ENCODE results near the gene HEXIM1. TPM values are rescaled to one million over a fixed set of nuclear protein-coding genes. Genes with fewer than 3 reads are reported as not detected.

The HEXIM1 gene
- total RNA-seq, 1 experiment from 2014 or later = 59.1 TPM

DNA sequence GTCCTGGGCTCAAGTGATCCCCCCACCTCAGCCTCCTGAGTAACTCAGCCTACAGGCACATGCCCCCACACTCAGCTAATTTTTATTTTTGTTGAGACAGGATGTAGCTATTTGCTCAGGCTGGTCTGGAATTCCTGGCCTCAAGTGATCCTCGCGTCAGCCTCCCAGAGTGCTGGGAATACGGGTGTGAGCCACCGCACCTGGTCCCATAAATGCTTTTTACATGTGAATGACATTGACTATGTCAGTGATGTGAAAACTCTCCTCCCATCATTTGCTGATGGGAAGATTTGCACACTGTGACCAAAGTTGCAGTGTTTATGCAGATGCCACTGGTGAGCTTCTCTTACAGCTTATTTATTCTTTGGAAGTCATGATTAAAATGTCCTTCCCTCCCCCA, 30.9 kb upstream of the HEXIM1 start:
- Histone ChIP-seq H3K4me1 (ENCODE audit: control insufficient read depth, insufficient read depth, low read length) (peaks cover 3% of the 10 kb centered on the region), H3K9me3 (ENCODE audit: control insufficient read depth, insufficient read depth, low read depth, low read length) (no peaks in the 10 kb centered on the region), H3K27me3 (ENCODE audit: control insufficient read depth, insufficient read depth, low read length) (no peaks in the 10 kb centered on the region), H3K4me3 (ENCODE audit: low read depth in 2 of 2, low read length in 2 of 2) (no peak overlapping the region), H3K36me3 (ENCODE audit: control insufficient read depth, insufficient read depth, low read length) (no peaks in the 10 kb centered on the region), H3K27ac (ENCODE audit: low read length) (no peak overlapping the region)
- ChIA-PET CTCF (interaction anchor here (0.5 kb wide), 1 partner anchor 80 kb away, joined by 3 read pairs; no protein-coding TSS in a partner anchor), POLR2A (no interaction called here)
- TF ChIP-seq TCF7L2 (IDR thresholded peaks at IDR 0.05; ENCODE audit: low read depth, low read length) (no peak), POLR2AphosphoS5 (IDR thresholded peaks at IDR 0.05; ENCODE audit: low read depth, low read length) (no peak), SIN3A (IDR thresholded peaks at IDR 0.05; ENCODE audit: borderline replicate concordance, insufficient read depth, low read depth, low read length) (no peak)
- TF ChIP-seq, protein P1, sequence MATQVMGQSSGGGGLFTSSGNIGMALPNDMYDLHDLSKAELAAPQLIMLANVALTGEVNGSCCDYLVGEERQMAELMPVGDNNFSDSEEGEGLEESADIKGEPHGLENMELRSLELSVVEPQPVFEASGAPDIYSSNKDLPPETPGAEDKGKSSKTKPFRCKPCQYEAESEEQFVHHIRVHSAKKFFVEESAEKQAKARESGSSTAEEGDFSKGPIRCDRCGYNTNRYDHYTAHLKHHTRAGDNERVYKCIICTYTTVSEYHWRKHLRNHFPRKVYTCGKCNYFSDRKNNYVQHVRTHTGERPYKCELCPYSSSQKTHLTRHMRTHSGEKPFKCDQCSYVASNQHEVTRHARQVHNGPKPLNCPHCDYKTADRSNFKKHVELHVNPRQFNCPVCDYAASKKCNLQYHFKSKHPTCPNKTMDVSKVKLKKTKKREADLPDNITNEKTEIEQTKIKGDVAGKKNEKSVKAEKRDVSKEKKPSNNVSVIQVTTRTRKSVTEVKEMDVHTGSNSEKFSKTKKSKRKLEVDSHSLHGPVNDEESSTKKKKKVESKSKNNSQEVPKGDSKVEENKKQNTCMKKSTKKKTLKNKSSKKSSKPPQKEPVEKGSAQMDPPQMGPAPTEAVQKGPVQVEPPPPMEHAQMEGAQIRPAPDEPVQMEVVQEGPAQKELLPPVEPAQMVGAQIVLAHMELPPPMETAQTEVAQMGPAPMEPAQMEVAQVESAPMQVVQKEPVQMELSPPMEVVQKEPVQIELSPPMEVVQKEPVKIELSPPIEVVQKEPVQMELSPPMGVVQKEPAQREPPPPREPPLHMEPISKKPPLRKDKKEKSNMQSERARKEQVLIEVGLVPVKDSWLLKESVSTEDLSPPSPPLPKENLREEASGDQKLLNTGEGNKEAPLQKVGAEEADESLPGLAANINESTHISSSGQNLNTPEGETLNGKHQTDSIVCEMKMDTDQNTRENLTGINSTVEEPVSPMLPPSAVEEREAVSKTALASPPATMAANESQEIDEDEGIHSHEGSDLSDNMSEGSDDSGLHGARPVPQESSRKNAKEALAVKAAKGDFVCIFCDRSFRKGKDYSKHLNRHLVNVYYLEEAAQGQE (IDR thresholded peaks at IDR 0.05; ENCODE audit: insufficient read depth in 1 of 2, low read depth in 2 of 2, low read length in 1 of 2) = no peak
- TF ChIP-seq, protein P2, sequence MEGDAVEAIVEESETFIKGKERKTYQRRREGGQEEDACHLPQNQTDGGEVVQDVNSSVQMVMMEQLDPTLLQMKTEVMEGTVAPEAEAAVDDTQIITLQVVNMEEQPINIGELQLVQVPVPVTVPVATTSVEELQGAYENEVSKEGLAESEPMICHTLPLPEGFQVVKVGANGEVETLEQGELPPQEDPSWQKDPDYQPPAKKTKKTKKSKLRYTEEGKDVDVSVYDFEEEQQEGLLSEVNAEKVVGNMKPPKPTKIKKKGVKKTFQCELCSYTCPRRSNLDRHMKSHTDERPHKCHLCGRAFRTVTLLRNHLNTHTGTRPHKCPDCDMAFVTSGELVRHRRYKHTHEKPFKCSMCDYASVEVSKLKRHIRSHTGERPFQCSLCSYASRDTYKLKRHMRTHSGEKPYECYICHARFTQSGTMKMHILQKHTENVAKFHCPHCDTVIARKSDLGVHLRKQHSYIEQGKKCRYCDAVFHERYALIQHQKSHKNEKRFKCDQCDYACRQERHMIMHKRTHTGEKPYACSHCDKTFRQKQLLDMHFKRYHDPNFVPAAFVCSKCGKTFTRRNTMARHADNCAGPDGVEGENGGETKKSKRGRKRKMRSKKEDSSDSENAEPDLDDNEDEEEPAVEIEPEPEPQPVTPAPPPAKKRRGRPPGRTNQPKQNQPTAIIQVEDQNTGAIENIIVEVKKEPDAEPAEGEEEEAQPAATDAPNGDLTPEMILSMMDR (IDR thresholded peaks at IDR 0.05) = no peak
- BruUV-seq (replicated peaks) = no TSS peak
- DNase-seq (ENCODE audit: low read depth, low spot score) (no peak), ATAC-seq (no peak)
- in situ Hi-C loops (cut with HindIII; ENCODE audit: low pct_unique_long_range_greater_than_20kb, low sequenced_read_pairs) (no loop called here), intact Hi-C loops (cut with micrococcal nuclease; ENCODE audit: unreplicated experiment) (no loop called here)

DNA sequence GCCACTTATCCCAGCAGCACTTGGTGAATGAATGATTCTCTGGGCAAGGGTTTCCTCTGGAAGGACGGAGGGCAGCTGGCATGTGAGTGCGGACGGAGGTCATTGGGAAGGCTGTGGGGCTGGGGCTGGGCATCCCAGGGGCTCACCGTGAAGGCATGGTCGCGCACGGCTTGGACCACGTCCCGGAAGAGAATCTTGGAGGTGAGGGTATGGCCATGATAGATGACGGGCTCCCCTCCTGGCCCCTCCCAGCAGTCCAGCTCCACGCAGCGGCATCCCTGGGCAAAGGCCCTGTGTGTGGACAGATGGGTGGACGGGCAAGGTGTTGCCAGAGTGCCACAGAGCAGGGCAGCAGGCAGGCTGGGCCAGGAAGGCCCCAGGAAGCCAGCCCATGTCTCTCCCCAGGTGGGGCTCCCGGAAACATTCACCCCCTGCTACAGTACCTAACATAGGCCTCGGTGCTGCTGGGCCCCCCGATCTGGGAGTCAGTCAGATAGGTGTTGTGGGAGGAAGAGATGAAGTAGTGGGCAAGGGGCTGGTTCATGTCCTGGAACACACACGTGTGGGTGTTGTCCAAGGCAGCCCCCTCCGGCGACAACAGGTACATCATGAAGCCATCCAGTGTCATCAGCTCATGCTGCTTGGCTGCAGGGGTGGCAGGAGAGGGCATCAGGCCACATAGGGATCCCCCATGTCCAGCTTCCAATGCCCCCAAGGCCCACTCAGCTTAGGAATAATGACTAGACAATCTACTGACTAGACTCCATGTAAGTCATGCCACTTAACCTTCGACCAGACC, 30.2 kb upstream of the HEXIM1 start:
- H3K4me3 ChIP-seq (ENCODE audit: low read depth in 2 of 2, low read length in 2 of 2) = no peak overlapping the region
- H3K4me1 ChIP-seq (ENCODE audit: control insufficient read depth, insufficient read depth, low read length) = peaks cover 11% of the 10 kb centered on the region
- no peaks in the 10 kb centered on the region for H3K9me3 ChIP-seq (ENCODE audit: control insufficient read depth, insufficient read depth, low read depth, low read length)
- ATAC-seq (no peak), DNase-seq (ENCODE audit: low read depth, low spot score) (no peak)
- in situ Hi-C loops (cut with HindIII; ENCODE audit: low pct_unique_long_range_greater_than_20kb, low sequenced_read_pairs) = no loop called here
- H3K36me3 ChIP-seq (ENCODE audit: control insufficient read depth, insufficient read depth, low read length) = no peaks in the 10 kb centered on the region
- no TSS peak for BruUV-seq (replicated peaks)
- ChIA-PET CTCF (interaction anchor here (0.5 kb wide), 1 partner anchor 79 kb away, joined by 3 read pairs; no protein-coding TSS in a partner anchor), POLR2A (no interaction called here)
- TF ChIP-seq TCF7L2 (IDR thresholded peaks at IDR 0.05; ENCODE audit: low read depth, low read length) (no peak), SIN3A (IDR thresholded peaks at IDR 0.05; ENCODE audit: borderline replicate concordance, insufficient read depth, low read depth, low read length) (no peak), POLR2AphosphoS5 (IDR thresholded peaks at IDR 0.05; ENCODE audit: low read depth, low read length) (no peak)
- TF ChIP-seq, protein P2 (IDR thresholded peaks at IDR 0.05) = no peak
- TF ChIP-seq, protein P1 (IDR thresholded peaks at IDR 0.05; ENCODE audit: insufficient read depth in 1 of 2, low read depth in 2 of 2, low read length in 1 of 2) = no peak
- H3K27me3 ChIP-seq (ENCODE audit: control insufficient read depth, insufficient read depth, low read length) = no peaks in the 10 kb centered on the region
- H3K27ac ChIP-seq (ENCODE audit: low read length) = no peak overlapping the region
- intact Hi-C loops (cut with micrococcal nuclease; ENCODE audit: unreplicated experiment) = no loop called here

Measured in Panc1 (cell line).